Measurements from ENCODE around the gene MICAL3.

GRCh38 chr22:17783312-17783711, 241.0 kb downstream of the MICAL3 start:
- TF ChIP-seq ZNF302 (CRISPR knock-in tag; IDR thresholded peaks at IDR 0.05) (no peak), POLR2A (IDR thresholded peaks at IDR 0.05; ENCODE audit: low read length) (no peak), CEBPB (IDR thresholded peaks at IDR 0.05) (no peak), ESRRA (IDR thresholded peaks at IDR 0.05; ENCODE audit: borderline replicate concordance, low read length) (no peak), RCOR1 (IDR thresholded peaks at IDR 0.05; ENCODE audit: low read depth, low read length) (no peak), JUNB (IDR thresholded peaks at IDR 0.05) (no peak)
- TF ChIP-seq, protein P1, sequence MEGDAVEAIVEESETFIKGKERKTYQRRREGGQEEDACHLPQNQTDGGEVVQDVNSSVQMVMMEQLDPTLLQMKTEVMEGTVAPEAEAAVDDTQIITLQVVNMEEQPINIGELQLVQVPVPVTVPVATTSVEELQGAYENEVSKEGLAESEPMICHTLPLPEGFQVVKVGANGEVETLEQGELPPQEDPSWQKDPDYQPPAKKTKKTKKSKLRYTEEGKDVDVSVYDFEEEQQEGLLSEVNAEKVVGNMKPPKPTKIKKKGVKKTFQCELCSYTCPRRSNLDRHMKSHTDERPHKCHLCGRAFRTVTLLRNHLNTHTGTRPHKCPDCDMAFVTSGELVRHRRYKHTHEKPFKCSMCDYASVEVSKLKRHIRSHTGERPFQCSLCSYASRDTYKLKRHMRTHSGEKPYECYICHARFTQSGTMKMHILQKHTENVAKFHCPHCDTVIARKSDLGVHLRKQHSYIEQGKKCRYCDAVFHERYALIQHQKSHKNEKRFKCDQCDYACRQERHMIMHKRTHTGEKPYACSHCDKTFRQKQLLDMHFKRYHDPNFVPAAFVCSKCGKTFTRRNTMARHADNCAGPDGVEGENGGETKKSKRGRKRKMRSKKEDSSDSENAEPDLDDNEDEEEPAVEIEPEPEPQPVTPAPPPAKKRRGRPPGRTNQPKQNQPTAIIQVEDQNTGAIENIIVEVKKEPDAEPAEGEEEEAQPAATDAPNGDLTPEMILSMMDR (IDR thresholded peaks at IDR 0.05): no peak
